ENCODE measurements around the gene ZNF516.

Gene ZNF516

GRCh38 chr18:76401498-76401897 lies 93.5 kb downstream of the ZNF516 start (continued):
- TF ChIP-seq CSRNP3 (CRISPR knock-in tag; IDR thresholded peaks at IDR 0.05) (no peak), GLIS3 (CRISPR knock-in tag; IDR thresholded peaks at IDR 0.05) (no peak), POU6F1 (CRISPR knock-in tag; IDR thresholded peaks at IDR 0.05; ENCODE audit: borderline replicate concordance, low read depth) (no peak)

- TF ChIP-seq TCF4 (CRISPR knock-in tag; IDR thresholded peaks at IDR 0.05; ENCODE audit: borderline replicate concordance), result no peak
- ATAC-seq, result no peak
These were observed 95.2 kb downstream of the ZNF516 start for GRCh38 chr18:76399613-76400391.

- peak; percentile 93 for ATAC-seq
- TF ChIP-seq GLIS3 (CRISPR knock-in tag; IDR thresholded peaks at IDR 0.05) (no peak), ZC3H10 (CRISPR knock-in tag; IDR thresholded peaks at IDR 0.05) (no peak), TCF4 (CRISPR knock-in tag; IDR thresholded peaks at IDR 0.05; ENCODE audit: borderline replicate concordance) (no peak), BACH2 (CRISPR knock-in tag; IDR thresholded peaks at IDR 0.05; ENCODE audit: borderline replicate concordance) (no peak), CREB5 (CRISPR knock-in tag; IDR thresholded peaks at IDR 0.05; ENCODE audit: low read depth) (no peak), POU6F1 (CRISPR knock-in tag; IDR thresholded peaks at IDR 0.05; ENCODE audit: borderline replicate concordance, low read depth) (no peak), TOX (CRISPR knock-in tag; IDR thresholded peaks at IDR 0.05; ENCODE audit: borderline replicate concordance) (no peak), RARB (CRISPR knock-in tag; IDR thresholded peaks at IDR 0.05) (no peak), CSDC2 (CRISPR knock-in tag; IDR thresholded peaks at IDR 0.05) (no peak)
These were observed 96.0 kb downstream of the ZNF516 start for GRCh38 chr18:76398896-76399612.

GRCh38 chr18:76398295-76398694 lies 96.7 kb downstream of the ZNF516 start:
- no peak for ATAC-seq
- TF ChIP-seq CSRNP3 (CRISPR knock-in tag; IDR thresholded peaks at IDR 0.05) (no peak), TOX (CRISPR knock-in tag; IDR thresholded peaks at IDR 0.05; ENCODE audit: borderline replicate concordance) (no peak), PPARA (CRISPR knock-in tag; IDR thresholded peaks at IDR 0.05; ENCODE audit: borderline replicate concordance) (no peak), OSR1 (CRISPR knock-in tag; IDR thresholded peaks at IDR 0.05) (no peak), RARB (CRISPR knock-in tag; IDR thresholded peaks at IDR 0.05) (no peak), POU6F1 (CRISPR knock-in tag; IDR thresholded peaks at IDR 0.05; ENCODE audit: borderline replicate concordance, low read depth) (no peak), CREB5 (CRISPR knock-in tag; IDR thresholded peaks at IDR 0.05; ENCODE audit: low read depth) (no peak), CSDC2 (CRISPR knock-in tag; IDR thresholded peaks at IDR 0.05) (no peak), ZNF8 (CRISPR knock-in tag; IDR thresholded peaks at IDR 0.05) (no peak), ZFP30 (CRISPR knock-in tag; IDR thresholded peaks at IDR 0.05) (no peak), BACH2 (CRISPR knock-in tag; IDR thresholded peaks at IDR 0.05; ENCODE audit: borderline replicate concordance) (no peak), ZNF565 (CRISPR knock-in tag; conservative IDR thresholded peaks at IDR 0.05; ENCODE audit: low read depth) (no peak), GLIS3 (CRISPR knock-in tag; IDR thresholded peaks at IDR 0.05) (no peak), ISL1 (CRISPR knock-in tag; IDR thresholded peaks at IDR 0.05) (no peak), ZFP3 (CRISPR knock-in tag; IDR thresholded peaks at IDR 0.05) (no peak), TCF4 (CRISPR knock-in tag; IDR thresholded peaks at IDR 0.05; ENCODE audit: borderline replicate concordance) (no peak), ESRRG (CRISPR knock-in tag; IDR thresholded peaks at IDR 0.05) (no peak), PATZ1 (CRISPR knock-in tag; IDR thresholded peaks at IDR 0.05; ENCODE audit: borderline replicate concordance) (no peak), ARNTL (CRISPR knock-in tag; IDR thresholded peaks at IDR 0.05; ENCODE audit: borderline replicate concordance, low read depth) (no peak)
